K562 (cell line): Measurements from ENCODE around the gene SRGAP2C. TPM values are rescaled to one million over a fixed set of nuclear protein-coding genes. Genes with fewer than 3 reads are reported as not detected.
"Not testable (repeated sequence)": the region's sequence is repeated elsewhere in the genome, so short reads cannot be mapped to it uniquely, and the experiment has no call there.

ENCODE experiments used
- ATAC-seq: fragments of 200-7000 bp; cut with Tn5 transposase; 3 replicates; pipeline ENCODE4 v1.9.1; 2020; ENCODE audit warnings: moderate library complexity
- BruUV-seq: library from RNA; stranded (reverse); fragments of 400-500 nt; replicated peaks from 2 replicates; lab custom pipeline; 2021; lab: Mats Ljungman, UMichigan
- CTCF ChIA-PET: fragments of 300-600 bp; formaldehyde crosslinking; extraction: SDS; loops from one replicate; lab custom pipeline; 2021; ENCODE audit warnings: low intra/inter-chr PET ratio; lab: Yijun Ruan, JAX
- POLR2A ChIA-PET: fragments of 300-600, 350-650 bp; sonication (Branson Sonifier 250); formaldehyde crosslinking; extraction: SDS; loops from one replicate; lab custom pipeline; 2021; ENCODE audit warnings: antibody characterized with exemption, inconsistent platforms; lab: Yijun Ruan, JAX
- DNase-seq, 4 experiments: peaks; one replicate each; pipeline versions ENCODE4 v3.0.0 to v3.0.0-alpha.2; 2011 to 2018; ENCODE audit warnings: low spot score in 3 of 4, mixed read lengths in 3 of 4; ENCODE audit errors: extremely low read depth in 1 of 4
- FAIRE-seq: peaks from 2 replicates; lab custom pipeline; 2011; peaks lifted over from hg19 to GRCh38; lab: Jason Lieb, UNC
- H2AFZ ChIP-seq: 2 replicates; pipeline ENCODE4 v1.6.0; 2011; ENCODE audit warnings: low read depth, low read length, control low read depth, inconsistent platforms
- H3K27ac ChIP-seq: fragments of 200-600 bp; 3 replicates; pipeline ENCODE4 v1.8.0; 2011; ENCODE audit warnings: low read depth, mild to moderate bottlenecking, control low read depth, inconsistent platforms, low read length, moderate library complexity, mixed read lengths; ENCODE audit errors: extremely low read depth
- H3K27me3 ChIP-seq, 2 experiments: fragments of 300-600 bp in 1 of 2; 2 replicates in 1 of 2; 3 replicates in 1 of 2; pipeline versions ENCODE4 v1.6.0 to v1.8.0; 2011; ENCODE audit warnings: inconsistent platforms in 2 of 2, low read length in 2 of 2, mild to moderate bottlenecking in 1 of 2, mixed read lengths in 1 of 2, moderate library complexity in 1 of 2; ENCODE audit not compliant: control insufficient read depth in 2 of 2, insufficient read depth in 2 of 2
- H3K36me3 ChIP-seq: fragments of 300-600 bp; 3 replicates; pipeline ENCODE4 v1.8.0; 2011; ENCODE audit warnings: mild to moderate bottlenecking, low read length, inconsistent platforms; ENCODE audit not compliant: control insufficient read depth, insufficient read depth
- H3K4me1 ChIP-seq, 2 experiments: fragments of 200-600 bp in 1 of 2; replicated peaks in 1 of 2; 2 replicates in 1 of 2; 3 replicates in 1 of 2; pipeline versions ENCODE4 v1.5.1 to v1.8.0; 2011; ENCODE audit warnings: inconsistent platforms in 2 of 2, low read length in 2 of 2, mild to moderate bottlenecking in 1 of 2, mixed read lengths in 1 of 2, moderate library complexity in 1 of 2; ENCODE audit not compliant: control insufficient read depth in 2 of 2, insufficient read depth in 2 of 2
- H3K4me2 ChIP-seq: 2 replicates; pipeline ENCODE4 v1.6.1; 2011; ENCODE audit warnings: low read length, control low read depth, inconsistent platforms, mixed read lengths; ENCODE audit not compliant: insufficient read depth
- H3K4me3 ChIP-seq: fragments of 200-600 bp; sonication (generic), shearing (Covaris generic); 2 replicates; pipeline ENCODE4 v1.5.1; 2016; ENCODE audit warnings: control low read depth, inconsistent platforms
- H3K79me2 ChIP-seq: fragments of 200-600 bp; 3 replicates; pipeline ENCODE4 v1.8.0; 2011; ENCODE audit warnings: low read length, inconsistent platforms; ENCODE audit not compliant: control insufficient read depth, insufficient read depth
- H3K9ac ChIP-seq, 2 experiments: 2 replicates each; pipeline versions ENCODE4 v1.6.0 to v1.6.1; 2011; ENCODE audit warnings: low read depth in 2 of 2, low read length in 2 of 2, control low read depth in 1 of 2, inconsistent platforms in 1 of 2, mild to moderate bottlenecking in 1 of 2, mixed read lengths in 1 of 2; ENCODE audit not compliant: insufficient read depth in 1 of 2
- H3K9me1 ChIP-seq: one replicate; pipeline ENCODE4 v1.6.0; 2011; ENCODE audit warnings: inconsistent platforms, mild to moderate bottlenecking, low read length, moderate library complexity; ENCODE audit not compliant: control insufficient read depth, insufficient read depth
- H3K9me3 ChIP-seq: replicated peaks from 2 replicates; pipeline ENCODE4 v1.5.1; 2011; ENCODE audit warnings: low read depth, low read length, inconsistent platforms; ENCODE audit not compliant: control insufficient read depth, insufficient read depth
- H4K20me1 ChIP-seq: replicated peaks from 2 replicates; pipeline ENCODE4 v1.6.1; 2011; ENCODE audit warnings: low read length, inconsistent platforms, mixed read lengths; ENCODE audit not compliant: control insufficient read depth, insufficient read depth
- CBFA2T2 ChIP-seq: fragments of 450-650 bp; conservative IDR thresholded peaks from 2 replicates; pipeline ENCODE4 v1.6.1; 2017; ENCODE audit warnings: mild to moderate bottlenecking
- NCOR1 ChIP-seq: fragments of 450-650 bp; IDR thresholded peaks from 2 replicates; pipeline ENCODE4 v1.6.1; 2016; ENCODE audit warnings: mild to moderate bottlenecking, moderate library complexity
- WGBS: fragments of 100-300 bp; shearing (Covaris generic); methylation state at CpG from one replicate; pipeline ENCODE4 v1.1.6; 2016; ENCODE audit warnings: low coverage, mixed read lengths; ENCODE audit not compliant: insufficient coverage; ENCODE audit errors: missing lambda C conversion rate; 5-methylcytosine and 5-hydroxymethylcytosine counted together
- in situ Hi-C: fragments of 300-500 bp; cut with MboI; formaldehyde crosslinking; loops from 4 replicates; pipeline ENCODE4 v1.15.0; 2018; ENCODE audit warnings: inconsistent platforms, mixed read lengths
- intact Hi-C: fragments of 100-400 bp; cut with micrococcal nuclease; formaldehyde crosslinking; loops from 2 replicates; pipeline ENCODE4 v1.14.2; 2022
- polyA plus RNA-seq, 8 experiments: library from polyadenylated mRNA; depleted of rRNA in 4 of 8; stranded (reverse) in 5 of 8; unstranded in 3 of 8; fragments of >200 nt; fragmentation: Nextera tagmentation in 2 of 8; fragmentation: Illumina TruSeq in 1 of 8; extraction: Ambion mirVana in 2 of 8; extraction: Trizol in 1 of 8; gene quantifications; 2 replicates each; pipeline versions ENCODE4 v1.2.1 to v1.2.3, GENCODE V29; 2011 to 2014; ENCODE audit warnings: inconsistent platforms in 1 of 8, missing spikeins in 1 of 8
- total RNA-seq, 7 experiments: library from RNA; depleted of rRNA in 6 of 7; stranded (reverse); fragments of >200 nt in 6 of 7; fragmentation: Illumina TruSeq in 2 of 7; extraction: Trizol in 2 of 7; gene quantifications; 2 replicates each; pipeline versions ENCODE4 v1.2.1 to v1.2.3, GENCODE V29; 2011 to 2021; ENCODE audit warnings: low replicate concordance in 1 of 7

Gene SRGAP2C
- total and polyA plus RNA-seq, 9 of the 15 experiments (the other 6 are each of a cell fraction or from before 2014, with no cell fraction given) = 5.0 to 21.1 (median 7.7) TPM

DNA sequence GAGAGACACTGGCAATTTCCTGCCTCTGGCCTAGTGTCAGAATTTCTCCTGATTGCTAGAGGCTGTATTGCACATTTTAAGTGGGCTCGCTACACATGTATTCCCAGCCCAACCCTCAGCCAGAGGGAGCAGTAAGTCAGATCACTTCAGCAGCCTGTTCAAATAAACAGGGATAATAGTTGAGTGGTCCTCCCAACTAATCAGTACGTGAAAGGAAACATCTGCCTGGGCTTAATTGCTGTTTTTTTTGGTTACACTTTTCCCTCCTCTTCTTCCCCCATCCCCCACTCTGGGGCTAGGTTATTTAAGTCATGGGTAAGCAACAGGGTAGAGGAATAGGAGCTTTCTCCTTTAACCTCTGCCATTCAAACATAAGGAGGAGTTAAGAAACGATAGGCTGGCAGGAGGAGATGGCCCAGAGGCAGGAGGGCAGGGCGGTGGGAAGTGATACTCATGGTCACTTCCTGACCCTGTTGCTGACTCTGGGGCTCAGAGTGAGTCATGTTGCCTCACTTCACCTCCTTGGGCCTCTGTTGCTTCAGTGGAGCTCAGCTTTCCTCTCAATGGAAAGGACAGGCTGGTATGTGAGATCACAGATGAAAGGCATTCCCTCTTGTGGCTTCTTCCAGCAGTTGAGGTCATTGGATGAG is 177.6 kb downstream of the SRGAP2C start (continued):
- TF ChIP-seq CBFA2T2 (peak; percentile 46; the same call in 1 of the 2 replicates), NCOR1 (peak; percentile 43; the same call in 1 of the 2 replicates)

GRCh38 chr1:121365316-121365715 is 180.5 kb downstream of the SRGAP2C start:
- ATAC-seq, H3K27me3 ChIP-seq, H3K9ac ChIP-seq, H3K79me2 ChIP-seq, DNase-seq, intact Hi-C loops, FAIRE-seq, in situ Hi-C loops, H3K36me3 ChIP-seq, CTCF ChIA-PET, POLR2A ChIA-PET, H3K9me1 ChIP-seq, H4K20me1 ChIP-seq, BruUV-seq, H3K4me3 ChIP-seq, H3K27ac ChIP-seq, H3K9me3 ChIP-seq, H2AFZ ChIP-seq, H3K4me2 ChIP-seq, H3K4me1 ChIP-seq: not testable (repeated sequence)
- no CpG with 5 or more reads among the region's 6 CpGs for WGBS

GRCh38 chr1:121365723-121366122 is 180.9 kb downstream of the SRGAP2C start:
- H3K4me2 ChIP-seq, in situ Hi-C loops, H3K4me3 ChIP-seq, H2AFZ ChIP-seq, H4K20me1 ChIP-seq, H3K27me3 ChIP-seq, intact Hi-C loops, H3K4me1 ChIP-seq, H3K9me1 ChIP-seq, DNase-seq, POLR2A ChIA-PET, FAIRE-seq, ATAC-seq, CTCF ChIA-PET, H3K9ac ChIP-seq, BruUV-seq, H3K36me3 ChIP-seq, H3K27ac ChIP-seq, H3K9me3 ChIP-seq, H3K79me2 ChIP-seq: not testable (repeated sequence)
- 90% methylated on average over 3 of the region's 6 CpGs for WGBS
